HCT116 (cell line): ENCODE data around the gene WDR27. TPM values are rescaled to one million over a fixed set of nuclear protein-coding genes. Genes with fewer than 3 reads are reported as not detected.

Experiments used
- ATAC-seq: fragments of 200-7000 bp; cut with Tn5 transposase; 2 replicates; pipeline ENCODE4 v1.9.1; 2020; ENCODE audit warnings: mild to moderate bottlenecking, moderate library complexity
- BruUV-seq: library from RNA; stranded (reverse); fragments of 400-500 nt; replicated peaks from 2 replicates; lab custom pipeline; 2021; lab: Mats Ljungman, UMichigan
- CTCF ChIA-PET: fragments of 300-600 bp; sonication (Branson Sonifier 250); formaldehyde crosslinking; loops from one replicate; lab custom pipeline; 2021; ENCODE audit warnings: antibody characterized with exemption; lab: Charles Lee
- POLR2A ChIA-PET: fragments of 300-600, 350-600 bp; sonication (Branson Sonifier 250); formaldehyde crosslinking; loops from one replicate; lab custom pipeline; 2021; ENCODE audit warnings: antibody characterized with exemption; lab: Charles Lee
- RAD21 ChIA-PET, 2 experiments: fragments of 300-600 bp; sonication (Branson Sonifier 250); formaldehyde crosslinking; loops; one replicate each; lab custom pipeline; 2023; ENCODE audit warnings: low total read pairs in 2 of 2; ENCODE audit not compliant: uncharacterized antibody in 2 of 2, unreplicated experiment in 2 of 2, low non-redundant PET in 1 of 2; lab: Charles Lee
- DNase-seq: peaks from one replicate; pipeline ENCODE4 v3.0.0-alpha.2; 2010; ENCODE audit warnings: low read depth, low spot score
- H2AFZ ChIP-seq: fragments of 200-600 bp; shearing (Covaris generic), sonication (generic); 2 replicates; pipeline ENCODE4 v1.6.1; 2017; ENCODE audit warnings: low read depth, mixed run types, mixed read lengths, antibody characterized with exemption, low read length; ENCODE audit not compliant: poor library complexity, severe bottlenecking
- H3K27ac ChIP-seq: 2 replicates; pipeline ENCODE4 v1.5.1; 2012; ENCODE audit warnings: low read depth, low read length
- H3K27me3 ChIP-seq: fragments of 200-600 bp; sonication (generic); 2 replicates; pipeline ENCODE4 v1.6.1; 2016; ENCODE audit warnings: mixed run types, low read length, mixed read lengths; ENCODE audit not compliant: insufficient read depth
- H3K36me3 ChIP-seq, 2 experiments: fragments of 200-500 bp in 1 of 2; fragments of 200-600 bp in 1 of 2; sonication (Bioruptor generic) in 1 of 2; sonication (generic) in 1 of 2; 2 replicates each; pipeline versions ENCODE4 v1.5.1 to v1.6.1; 2014 to 2016; ENCODE audit warnings: low read length in 2 of 2, inconsistent platforms in 1 of 2, mixed read lengths in 1 of 2, mixed run types in 1 of 2; ENCODE audit not compliant: insufficient read depth in 2 of 2, control insufficient read depth in 1 of 2
- H3K4me1 ChIP-seq, 2 experiments: fragments of 200-600 bp in 1 of 2; sonication (generic) in 1 of 2; 2 replicates each; pipeline versions ENCODE4 v1.5.1 to v1.6.1; 2012 to 2017; ENCODE audit warnings: low read length in 2 of 2, inconsistent platforms in 1 of 2, mild to moderate bottlenecking in 1 of 2, mixed read lengths in 1 of 2, mixed run types in 1 of 2, moderate library complexity in 1 of 2; ENCODE audit not compliant: insufficient read depth in 2 of 2, control insufficient read depth in 1 of 2
- H3K4me2 ChIP-seq: fragments of 200-600 bp; sonication (generic); 2 replicates; pipeline ENCODE4 v1.6.1; 2017; ENCODE audit warnings: mixed run types, low read length, mixed read lengths
- H3K4me3 ChIP-seq, 2 experiments: fragments of 200-600 bp in 1 of 2; sonication (generic) in 1 of 2; replicated peaks in 1 of 2; 2 replicates each; pipeline ENCODE4 v1.5.1; 2011 to 2016; ENCODE audit warnings: low read length in 2 of 2, control low read depth in 1 of 2, low read depth in 1 of 2, mild to moderate bottlenecking in 1 of 2, mixed read lengths in 1 of 2, mixed run types in 1 of 2
- H3K79me2 ChIP-seq: fragments of 200-600 bp; sonication (generic); 2 replicates; pipeline ENCODE4 v1.6.1; 2017; ENCODE audit warnings: mild to moderate bottlenecking, mixed run types, low read length, moderate library complexity, mixed read lengths; ENCODE audit not compliant: insufficient read depth
- H3K9ac ChIP-seq: fragments of 200-600 bp; sonication (generic); 2 replicates; pipeline ENCODE4 v1.6.1; 2016; ENCODE audit warnings: low read length, mixed read lengths
- H3K9me2 ChIP-seq: fragments of 200-600 bp; sonication (generic), shearing (Covaris generic); 2 replicates; pipeline ENCODE4 v1.6.1; 2017; ENCODE audit warnings: mixed run types, mild to moderate bottlenecking, moderate library complexity; ENCODE audit not compliant: insufficient read depth
- H3K9me3 ChIP-seq, 2 experiments: fragments of 200-500 bp in 1 of 2; fragments of 200-600 bp in 1 of 2; sonication (Bioruptor generic) in 1 of 2; sonication (generic) in 1 of 2; 2 replicates each; pipeline ENCODE4 v1.6.1; 2014 to 2017; ENCODE audit warnings: low read length in 2 of 2, mixed read lengths in 2 of 2, inconsistent platforms in 1 of 2, low read depth in 1 of 2, mild to moderate bottlenecking in 1 of 2, mixed run types in 1 of 2, moderate library complexity in 1 of 2; ENCODE audit not compliant: control insufficient read depth in 1 of 2, insufficient read depth in 1 of 2
- H4K20me1 ChIP-seq: fragments of 200-600 bp; sonication (generic), shearing (Covaris generic); 2 replicates; pipeline ENCODE4 v1.6.1; 2017; ENCODE audit warnings: mixed run types, mild to moderate bottlenecking, moderate library complexity; ENCODE audit not compliant: insufficient read depth
- CBX3 ChIP-seq: IDR thresholded peaks from 2 replicates; pipeline ENCODE4 v1.6.1; 2012; ENCODE audit warnings: low read depth
- CEBPB ChIP-seq: IDR thresholded peaks from 2 replicates; pipeline ENCODE4 v1.6.1; 2012; ENCODE audit warnings: low read depth
- ELF1 ChIP-seq: IDR thresholded peaks from 2 replicates; pipeline ENCODE4 v1.6.1; 2012; ENCODE audit warnings: low read depth, borderline replicate concordance
- EZH2 ChIP-seq: fragments of 200-600 bp; sonication (generic); IDR thresholded peaks from 2 replicates; pipeline ENCODE4 v1.6.1; 2017; ENCODE audit warnings: antibody characterized with exemption, mixed run types
- JUND ChIP-seq: IDR thresholded peaks from 2 replicates; pipeline ENCODE4 v1.6.1; 2012
- POLR2A ChIP-seq: IDR thresholded peaks from 2 replicates; pipeline ENCODE4 v1.7.0; 2011; ENCODE audit warnings: borderline replicate concordance; ENCODE audit not compliant: insufficient read depth, insufficient read length; ENCODE audit errors: extremely low read depth
- POLR2AphosphoS5 ChIP-seq: IDR thresholded peaks from 2 replicates; pipeline ENCODE4 v1.6.1; 2011; ENCODE audit warnings: mild to moderate bottlenecking, low read depth, low read length, moderate library complexity
- RAD21 ChIP-seq: IDR thresholded peaks from 2 replicates; pipeline ENCODE4 v1.6.1; 2012; ENCODE audit warnings: low read depth, mild to moderate bottlenecking
- SP1 ChIP-seq: IDR thresholded peaks from 2 replicates; pipeline ENCODE4 v1.6.1; 2012; ENCODE audit warnings: low read depth
- SRF ChIP-seq: IDR thresholded peaks from 2 replicates; pipeline ENCODE4 v1.6.1; 2012; ENCODE audit warnings: low read depth
- ZBTB33 ChIP-seq: IDR thresholded peaks from 2 replicates; pipeline ENCODE4 v1.6.1; 2011; ENCODE audit warnings: mild to moderate bottlenecking, low read length, moderate library complexity; ENCODE audit not compliant: insufficient replicate concordance; ENCODE audit errors: extremely low read depth
- ZFX ChIP-seq: fragments of 450-650 bp; IDR thresholded peaks from 2 replicates; pipeline ENCODE4 v1.6.1; 2017
- intact Hi-C: fragments of 100-400 bp; cut with micrococcal nuclease; formaldehyde crosslinking; loops from 2 replicates; pipeline ENCODE4 v1.10.0; 2022
- total RNA-seq: library from RNA; stranded (reverse); gene quantifications from one replicate; pipeline ENCODE4 v1.2.1, GENCODE V29; 2021; ENCODE audit not compliant: unreplicated experiment
- TF ChIP-seq, protein P1 (sequence below): IDR thresholded peaks from 2 replicates; pipeline ENCODE4 v1.6.1; 2012

WDR27 gene
- total RNA-seq, 1 experiment from 2014 or later: 60.6 TPM

DNA sequence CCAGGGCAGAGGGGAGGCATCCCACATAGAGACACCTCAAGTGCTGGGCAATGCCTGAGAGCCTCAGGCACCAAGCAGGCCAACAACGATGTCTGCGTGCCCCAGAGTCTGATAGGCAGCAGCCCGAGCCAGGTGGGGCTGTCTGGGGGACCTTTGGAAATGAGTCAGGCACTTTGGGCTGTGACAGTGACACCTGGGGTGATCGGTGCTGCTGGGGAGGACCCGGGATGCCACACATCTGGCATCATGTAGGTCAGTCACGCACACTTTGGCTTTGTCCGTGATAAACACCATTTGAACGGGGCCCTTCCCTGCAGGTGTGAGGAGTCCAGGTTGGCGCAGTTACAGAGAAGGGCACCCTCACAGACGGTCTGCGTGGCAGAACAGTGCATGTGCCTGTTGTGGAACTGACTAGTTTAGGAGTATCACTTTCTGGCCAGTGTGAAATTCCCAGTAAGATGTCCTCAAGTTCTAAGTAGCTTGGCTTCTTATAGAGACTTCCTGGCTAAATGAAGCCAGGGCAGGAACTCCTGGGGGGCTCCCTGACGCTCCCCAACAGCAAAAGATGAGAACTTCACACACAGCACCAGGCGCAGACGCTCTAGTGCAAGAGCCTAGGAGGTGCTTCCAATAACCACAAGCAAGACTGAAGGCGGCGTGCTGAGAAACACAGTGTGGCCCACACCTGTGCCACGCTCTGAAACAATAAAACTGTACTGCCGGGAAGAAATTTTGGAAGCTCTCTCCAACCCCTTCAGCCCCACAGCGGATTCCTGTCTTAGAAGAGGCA lies 134.7 kb downstream of the WDR27 start:
- BruUV-seq: no TSS peak
- ATAC-seq: no peak
- POLR2A ChIA-PET: no interaction called here

GRCh38 chr6:169566319-169566718 lies 135.5 kb downstream of the WDR27 start:
- H4K20me1 ChIP-seq: no peaks in the 10 kb centered on the region
- ChIA-PET RAD21 (no interaction called here), CTCF (no interaction called here), POLR2A (no interaction called here)
- no TSS peak for BruUV-seq
- no peak for DNase-seq
- H3K4me1 ChIP-seq: peaks cover 0 to 1% of the 10 kb centered on the region in 2 experiments; a peak in 1 of 4 replicates
- H3K4me2 ChIP-seq: no peak overlapping the region
- H3K36me3 ChIP-seq: no peaks in the 10 kb centered on the region
- no peak overlapping the region for H3K9ac ChIP-seq
- ATAC-seq: no peak
- intact Hi-C loops: no loop called here
- no peak overlapping the region for H3K4me3 ChIP-seq
- no peak overlapping the region for H2AFZ ChIP-seq
- no peak for TF ChIP-seq SP1
- no peak for TF ChIP-seq POLR2AphosphoS5
- no peak for TF ChIP-seq SRF
- TF ChIP-seq CEBPB: no peak
- TF ChIP-seq EZH2: no peak
- TF ChIP-seq JUND: no peak
- no peak for TF ChIP-seq ZBTB33
- TF ChIP-seq, protein P1, sequence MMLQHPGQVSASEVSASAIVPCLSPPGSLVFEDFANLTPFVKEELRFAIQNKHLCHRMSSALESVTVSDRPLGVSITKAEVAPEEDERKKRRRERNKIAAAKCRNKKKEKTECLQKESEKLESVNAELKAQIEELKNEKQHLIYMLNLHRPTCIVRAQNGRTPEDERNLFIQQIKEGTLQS: no peak
- no peaks in the 10 kb centered on the region for H3K9me3 ChIP-seq
- no peak overlapping the region for H3K27ac ChIP-seq
- no peaks in the 10 kb centered on the region for H3K9me2 ChIP-seq
- H3K79me2 ChIP-seq: no peaks in the 10 kb centered on the region
- no peaks in the 10 kb centered on the region for H3K27me3 ChIP-seq

More for the DNA sequence above, 134.7 kb downstream of the WDR27 start:
- H3K79me2 ChIP-seq: no peaks in the 10 kb centered on the region
- no peak overlapping the region for H3K4me2 ChIP-seq
- H3K4me1 ChIP-seq: peaks cover 0 to 9% of the 10 kb centered on the region in 2 experiments; a peak in 1 of 4 replicates
- no peaks in the 10 kb centered on the region for H3K9me3 ChIP-seq
- no peaks in the 10 kb centered on the region for H3K9me2 ChIP-seq
- H4K20me1 ChIP-seq: no peaks in the 10 kb centered on the region
- CTCF ChIA-PET: no interaction called here
- H2AFZ ChIP-seq: no peak overlapping the region
- H3K27ac ChIP-seq: no peak overlapping the region
- H3K9ac ChIP-seq: no peak overlapping the region
- RAD21 ChIA-PET: no interaction called here
- no peaks in the 10 kb centered on the region for H3K27me3 ChIP-seq
- DNase-seq: no peak
- H3K36me3 ChIP-seq: no peaks in the 10 kb centered on the region
- TF ChIP-seq, protein P1: no peak
- TF ChIP-seq POLR2A (no peak), ELF1 (no peak), EZH2 (no peak), JUND (no peak), ZFX (no peak), CBX3 (no peak), RAD21 (no peak), SP1 (no peak)
- H3K4me3 ChIP-seq: no peak overlapping the region
- intact Hi-C loops: no loop called here
